H1 (cell line): ENCODE measurements around the gene LAP3. TPM values are rescaled to one million over a fixed set of nuclear protein-coding genes. Genes with fewer than 3 reads are reported as not detected.

Source experiments
- CTCF ChIA-PET: fragments of 300-600 bp; sonication (Branson Sonifier 250); formaldehyde crosslinking; loops from one replicate; lab custom pipeline; 2021; ENCODE audit not compliant: partially characterized antibody; lab: Charles Lee
- POLR2A ChIA-PET: fragments of 300-600 bp; sonication (Branson Sonifier 250); formaldehyde crosslinking; loops from one replicate; lab custom pipeline; 2021; ENCODE audit warnings: inconsistent platforms; ENCODE audit not compliant: partially characterized antibody; lab: Charles Lee
- DNase-seq, 2 experiments: peaks; one replicate each; pipeline versions ENCODE4 v3.0.0 to v3.0.0-alpha.2; 2010 to 2022; ENCODE audit warnings: low spot score in 2 of 2, low read depth in 1 of 2, mixed read lengths in 1 of 2
- FAIRE-seq: peaks from 2 replicates; lab custom pipeline; 2011; peaks lifted over from hg19 to GRCh38; lab: Jason Lieb, UNC
- H2AFZ ChIP-seq: 2 replicates; pipeline ENCODE4 v1.8.1; 2012; ENCODE audit warnings: low read length, inconsistent platforms
- H2AK5ac ChIP-seq: 2 replicates; pipeline ENCODE4 v1.6.1; 2013; ENCODE audit warnings: low read depth, low read length
- H2BK120ac ChIP-seq: replicated peaks from 2 replicates; pipeline ENCODE3; 2013; ENCODE audit warnings: low read depth, low read length, inconsistent platforms
- H2BK12ac ChIP-seq: 2 replicates; pipeline ENCODE4 v1.6.1; 2013; ENCODE audit warnings: low read depth, low read length
- H2BK15ac ChIP-seq: 2 replicates; pipeline ENCODE4 v1.6.1; 2013; ENCODE audit warnings: low read length
- H2BK20ac ChIP-seq: 2 replicates; pipeline ENCODE4 v1.6.1; 2013; ENCODE audit warnings: low read length
- H2BK5ac ChIP-seq: 2 replicates; pipeline ENCODE4 v1.6.1; 2013; ENCODE audit warnings: low read depth, low read length
- H3K14ac ChIP-seq: 2 replicates; pipeline ENCODE4 v1.6.1; 2013; ENCODE audit warnings: inconsistent platforms; ENCODE audit not compliant: insufficient read length
- H3K18ac ChIP-seq: 2 replicates; pipeline ENCODE4 v1.6.1; 2013; ENCODE audit warnings: low read length; ENCODE audit errors: extremely low read depth
- H3K23ac ChIP-seq: 2 replicates; pipeline ENCODE4 v1.6.1; 2013; ENCODE audit warnings: inconsistent platforms; ENCODE audit not compliant: insufficient read length
- H3K23me2 ChIP-seq: 2 replicates; pipeline ENCODE4 v1.6.1; 2013; ENCODE audit warnings: low read depth, low read length
- H3K27ac ChIP-seq: 2 replicates; pipeline ENCODE4 v1.6.1; 2011; ENCODE audit warnings: low read depth, low read length, inconsistent platforms
- H3K27me3 ChIP-seq, 4 experiments: replicated peaks in 1 of 4; 1 replicate in 1 of 4; 2 replicates in 3 of 4; pipeline versions ENCODE4 v1.6.1 to v1.8.1; 2011 to 2013; ENCODE audit warnings: low read length in 3 of 4, mild to moderate bottlenecking in 3 of 4, inconsistent platforms in 2 of 4, mixed read lengths in 2 of 4, moderate library complexity in 1 of 4; ENCODE audit not compliant: control insufficient read depth in 3 of 4, insufficient read depth in 3 of 4; ENCODE audit errors: extremely low read depth in 1 of 4
- H3K36me3 ChIP-seq, 4 experiments: 2 replicates each; pipeline versions ENCODE4 v1.6.1 to v1.8.1; 2011 to 2013; ENCODE audit warnings: mild to moderate bottlenecking in 4 of 4, low read length in 3 of 4, moderate library complexity in 2 of 4, control low read depth in 1 of 4, inconsistent platforms in 1 of 4; ENCODE audit not compliant: insufficient read depth in 4 of 4, control insufficient read depth in 2 of 4
- H3K4ac ChIP-seq: replicated peaks from 2 replicates; pipeline ENCODE3; 2013; ENCODE audit warnings: low read length, low read depth, mixed read lengths, inconsistent platforms; ENCODE audit not compliant: insufficient read length
- H3K4me1 ChIP-seq, 4 experiments: replicated peaks in 1 of 4; 1 replicate in 1 of 4; 2 replicates in 3 of 4; pipeline versions ENCODE4 v1.6.1 to v1.8.1; 2011 to 2013; ENCODE audit warnings: low read length in 3 of 4, inconsistent platforms in 2 of 4, mixed read lengths in 1 of 4; ENCODE audit not compliant: insufficient read depth in 4 of 4, control insufficient read depth in 3 of 4
- H3K4me2 ChIP-seq, 2 experiments: 2 replicates each; pipeline versions ENCODE4 v1.6.1 to v1.8.1; 2011 to 2013; ENCODE audit warnings: low read depth in 2 of 2, low read length in 2 of 2, control low read depth in 1 of 2, inconsistent platforms in 1 of 2, mild to moderate bottlenecking in 1 of 2; ENCODE audit not compliant: insufficient read depth in 1 of 2
- H3K4me3 ChIP-seq, 4 experiments: fragments of 200-600, 300-600 bp in 1 of 4; sonication (generic), shearing (Covaris generic), sonication (Bioruptor Twin) in 1 of 4; 2 replicates each; pipeline versions ENCODE4 v1.5.1 to v1.8.1; 2011 to 2016; ENCODE audit warnings: low read length in 4 of 4, low read depth in 3 of 4, control low read depth in 2 of 4, inconsistent platforms in 2 of 4, mild to moderate bottlenecking in 2 of 4, mixed read lengths in 1 of 4, moderate library complexity in 1 of 4; ENCODE audit not compliant: insufficient read depth in 2 of 4; ENCODE audit errors: extremely low read depth in 1 of 4
- H3K56ac ChIP-seq: replicated peaks from 2 replicates; pipeline ENCODE3; 2013; ENCODE audit warnings: low read depth, mild to moderate bottlenecking, mixed read lengths, low read length, inconsistent platforms; ENCODE audit not compliant: insufficient read length
- H3K79me1 ChIP-seq: 2 replicates; pipeline ENCODE4 v1.6.1; 2013; ENCODE audit warnings: low read depth, low read length, control low read depth
- H3K79me2 ChIP-seq, 2 experiments: 2 replicates each; pipeline versions ENCODE4 v1.6.1 to v1.8.1; 2012 to 2013; ENCODE audit warnings: low read length in 2 of 2, mild to moderate bottlenecking in 2 of 2, inconsistent platforms in 1 of 2; ENCODE audit not compliant: insufficient read depth in 2 of 2, control insufficient read depth in 1 of 2
- H3K9ac ChIP-seq, 4 experiments: replicated peaks in 1 of 4; 1 replicate in 1 of 4; 2 replicates in 3 of 4; pipeline versions ENCODE4 v1.6.1 to v1.8.1; 2011 to 2013; ENCODE audit warnings: low read depth in 3 of 4, low read length in 3 of 4, control low read depth in 2 of 4, mild to moderate bottlenecking in 2 of 4, moderate library complexity in 2 of 4, inconsistent platforms in 1 of 4; ENCODE audit errors: extremely low read depth in 1 of 4
- H3K9me3 ChIP-seq, 2 experiments: 2 replicates each; pipeline versions ENCODE4 v1.6.1 to v1.8.1; 2012 to 2013; ENCODE audit warnings: mild to moderate bottlenecking in 2 of 2, moderate library complexity in 2 of 2, control low read depth in 1 of 2, inconsistent platforms in 1 of 2, low read depth in 1 of 2, low read length in 1 of 2, mixed read lengths in 1 of 2; ENCODE audit not compliant: insufficient read depth in 2 of 2
- H4K20me1 ChIP-seq, 2 experiments: replicated peaks in 1 of 2; 2 replicates each; pipeline versions ENCODE3 to v1.8.1; 2011 to 2013; ENCODE audit warnings: inconsistent platforms in 2 of 2, low read length in 2 of 2, mild to moderate bottlenecking in 1 of 2; ENCODE audit not compliant: insufficient read depth in 2 of 2, control insufficient read depth in 1 of 2
- H4K5ac ChIP-seq: 2 replicates; pipeline ENCODE4 v1.6.1; 2013; ENCODE audit warnings: low read length, low read depth, mixed read lengths, inconsistent platforms; ENCODE audit not compliant: insufficient read length
- H4K8ac ChIP-seq: 2 replicates; pipeline ENCODE4 v1.8.0; 2013; ENCODE audit warnings: mild to moderate bottlenecking, moderate library complexity, low read length, inconsistent platforms; ENCODE audit not compliant: insufficient read depth; ENCODE audit errors: extremely low read depth
- H4K91ac ChIP-seq: replicated peaks from 2 replicates; pipeline ENCODE3; 2013; ENCODE audit warnings: low read length, mixed read lengths, inconsistent platforms; ENCODE audit not compliant: insufficient read length
- WGBS, 2 experiments: shearing (Covaris generic) in 1 of 2; methylation state at CpG; one replicate each; pipeline versions ENCODE4 v1.1.6 to v1.1.7; 2013 to 2015; ENCODE audit warnings: low lambda C conversion rate in 2 of 2, mixed read lengths in 2 of 2, inconsistent platforms in 1 of 2, low coverage in 1 of 2, missing lambda C conversion rate in 1 of 2; ENCODE audit not compliant: insufficient replicate concordance in 2 of 2, insufficient coverage in 1 of 2, insufficient read length in 1 of 2; ENCODE audit errors: extremely low coverage in 1 of 2, missing lambda C conversion rate in 1 of 2; 5-methylcytosine and 5-hydroxymethylcytosine counted together
- polyA plus RNA-seq, 7 experiments: library from polyadenylated mRNA; depleted of rRNA in 3 of 7; stranded (reverse) in 5 of 7; unstranded in 2 of 7; fragments of >200 nt in 5 of 7; fragments of 200-250 nt in 2 of 7; gene quantifications; 1 replicate in 5 of 7; 2 replicates in 1 of 7; 4 replicates in 1 of 7; pipeline versions ENCODE4 v1.2.1 to v1.2.3, GENCODE V29; 2011 to 2013; ENCODE audit warnings: missing spikeins in 2 of 7, mixed read lengths in 2 of 7
- total RNA-seq: library from RNA; stranded (reverse); fragmentation: NEBNext Ultra II Directional; extraction: Animal tissue kit (Norgen Biotek cat#: 25700); gene quantifications from 2 replicates; pipeline ENCODE4 v1.2.1, GENCODE V29; 2021

LAP3 gene
- total and polyA plus RNA-seq, 2 of the 8 experiments (the other 6 are each of a cell fraction or from before 2014, with no cell fraction given) = 28.3 to 50.9 TPM

DNA sequence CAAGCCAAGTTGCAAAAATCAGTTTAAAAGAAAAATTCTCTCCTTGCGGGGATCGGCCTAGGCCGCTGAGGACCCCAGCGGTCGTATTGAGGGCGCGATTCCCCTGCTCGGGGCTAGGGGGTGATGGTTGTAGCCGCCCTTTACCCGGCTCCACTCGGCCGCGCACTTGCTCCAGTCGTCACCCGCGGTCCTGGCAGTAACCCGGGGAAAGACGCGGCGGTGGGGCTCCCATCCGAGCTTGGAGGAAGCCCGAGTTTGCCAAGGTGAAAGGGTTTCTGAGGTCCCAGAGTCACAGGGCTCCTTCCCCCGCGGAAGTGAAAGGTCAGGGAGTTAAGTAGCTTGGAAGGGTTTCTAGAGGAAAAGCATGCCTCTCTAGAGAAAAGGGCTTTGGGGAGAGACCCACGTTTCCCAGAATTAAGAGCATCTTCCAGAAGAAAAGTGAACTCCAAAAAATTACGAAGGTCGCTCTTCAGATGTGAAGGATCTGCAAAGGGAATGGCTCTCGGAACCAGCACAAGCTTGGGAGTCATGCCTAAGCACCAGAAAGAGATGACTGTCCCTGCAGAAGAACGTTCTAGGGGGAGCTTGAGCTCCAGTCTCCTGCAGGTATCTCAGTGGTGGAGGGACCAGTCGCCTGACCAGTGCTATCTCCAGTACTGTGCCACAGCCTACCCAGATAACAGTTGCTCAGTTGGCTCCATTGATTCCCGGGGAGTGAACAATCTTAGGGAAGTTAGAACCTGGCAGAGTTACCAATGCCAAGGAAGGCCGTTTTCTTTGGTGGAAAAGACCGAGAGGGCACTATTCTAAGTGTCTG, 875 bp downstream of the LAP3 start:
- H2BK20ac ChIP-seq = no peak overlapping the region
- no peak overlapping the region for H3K27ac ChIP-seq
- no peak overlapping the region for H2BK5ac ChIP-seq
- H2AK5ac ChIP-seq = no peak overlapping the region
- CTCF ChIA-PET = interaction anchor here (1.1 to 4.5 kb wide), 7 partner anchors 10 to 58 kb away, joined by 3 to 23 read pairs (median 4); no protein-coding TSS in a partner anchor
- no peak overlapping the region for H3K4ac ChIP-seq
- H3K14ac ChIP-seq = no peak overlapping the region
- no peak overlapping the region for H4K91ac ChIP-seq
- peak overlapping the region; percentile 31 to 66 (median 56) for H3K9ac ChIP-seq
- peaks cover 5% of the 10 kb centered on the region; the same call in 1 of the 2 replicates for H3K23me2 ChIP-seq
- peak overlapping the region; percentile 72 to 83 for H3K4me2 ChIP-seq
- H3K4me3 ChIP-seq = peak overlapping the region; percentile 60 to 85 (median 69)
- no peak overlapping the region for H2BK15ac ChIP-seq
- DNase-seq = no peak
- H3K79me1 ChIP-seq = no peaks in the 10 kb centered on the region; the same call in 1 of the 2 replicates
- peak overlapping the region; percentile 36 for H4K5ac ChIP-seq
- peak overlapping the region; percentile 90; the same call in 1 of the 2 replicates for H4K8ac ChIP-seq
- no peak overlapping the region; the same call in 1 of the 2 replicates for H2AFZ ChIP-seq
- H3K36me3 ChIP-seq = peaks cover 3 to 22% (median 9%) of the 10 kb centered on the region in 4 experiments; a peak in 7 of 8 replicates
- 15% methylated on average over 33 of the region's 33 CpGs; no CpG with 5 or more reads in 1 of the 2 experiments for WGBS, 2 experiments
- H3K27me3 ChIP-seq = no peaks in the 10 kb centered on the region
- H4K20me1 ChIP-seq = no peaks in the 10 kb centered on the region
- no peak for FAIRE-seq
- H3K18ac ChIP-seq = peak overlapping the region; percentile 71
- H3K4me1 ChIP-seq = peaks cover 0 to 5% (median 3%) of the 10 kb centered on the region in 4 experiments; a peak in 4 of 7 replicates
- H3K9me3 ChIP-seq = no peaks in the 10 kb centered on the region
- H3K56ac ChIP-seq = peak overlapping the region; percentile 12
- H3K23ac ChIP-seq = no peak overlapping the region
- 0 out of 4 replicates have a peak, but pooled peaks cover 0 to 10% of the 10 kb centered on the region in 2 experiments for H3K79me2 ChIP-seq
- POLR2A ChIA-PET = interaction anchor here (0.7 to 1.3 kb wide), 10 partner anchors 8 to 68 kb away, joined by 3 to 7 read pairs (median 4); partner anchors contain the start of genes MED28 and QDPR
- no peak overlapping the region for H2BK120ac ChIP-seq
- H2BK12ac ChIP-seq = no peak overlapping the region
